DMS79 (cell line): ENCODE measurements around the gene POR.

ENCODE experiments used
- DNase-seq: peaks from one replicate; lab custom pipeline; 2025; lab: John Stamatoyannopoulos, UW

The POR gene

DNA sequence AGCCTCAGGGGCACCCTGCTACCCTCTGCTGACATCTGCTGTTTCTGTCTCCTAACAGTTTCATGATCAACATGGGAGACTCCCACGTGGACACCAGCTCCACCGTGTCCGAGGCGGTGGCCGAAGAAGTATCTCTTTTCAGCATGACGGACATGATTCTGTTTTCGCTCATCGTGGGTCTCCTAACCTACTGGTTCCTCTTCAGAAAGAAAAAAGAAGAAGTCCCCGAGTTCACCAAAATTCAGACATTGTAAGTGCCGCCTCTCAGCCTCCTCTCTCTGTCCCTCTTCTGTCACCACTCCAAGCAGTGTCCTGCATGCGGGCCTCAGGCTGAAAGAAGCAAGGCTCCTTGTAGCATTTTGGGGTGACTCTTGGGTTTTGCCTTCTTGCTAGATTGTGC is 39.0 kb downstream of the POR start:
- no peak for DNase-seq

DNA sequence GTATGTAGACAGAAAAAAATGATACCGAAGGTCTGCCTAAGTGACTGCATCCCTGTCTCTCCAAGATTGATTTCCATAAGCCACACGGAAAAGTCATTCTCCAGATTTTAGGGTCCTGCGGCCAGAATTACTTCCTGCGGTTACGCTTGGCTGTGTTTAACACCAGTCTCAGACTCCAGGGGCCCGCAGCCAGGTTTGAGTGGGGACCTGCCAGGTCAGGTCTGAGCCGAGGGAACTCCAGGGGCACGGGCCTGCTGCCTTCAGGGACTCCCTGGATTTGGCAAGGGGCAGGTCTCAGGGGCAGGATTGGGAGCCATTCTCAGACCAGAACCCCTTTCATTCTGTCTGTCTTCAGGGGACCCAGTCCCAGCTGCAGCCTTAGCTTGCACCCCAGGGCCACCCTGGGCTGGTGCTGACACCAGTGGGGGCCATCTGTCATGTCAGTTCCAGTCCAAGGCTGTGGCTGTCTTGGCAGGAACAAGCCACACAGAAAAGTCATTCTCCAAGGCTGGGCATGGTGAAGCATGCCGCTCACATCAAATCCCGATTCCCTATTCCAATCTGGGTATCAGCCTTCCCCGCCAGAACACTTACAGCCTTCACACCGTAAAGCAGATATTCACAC is 40.5 kb downstream of the POR start:
- DNase-seq: no peak

DNA sequence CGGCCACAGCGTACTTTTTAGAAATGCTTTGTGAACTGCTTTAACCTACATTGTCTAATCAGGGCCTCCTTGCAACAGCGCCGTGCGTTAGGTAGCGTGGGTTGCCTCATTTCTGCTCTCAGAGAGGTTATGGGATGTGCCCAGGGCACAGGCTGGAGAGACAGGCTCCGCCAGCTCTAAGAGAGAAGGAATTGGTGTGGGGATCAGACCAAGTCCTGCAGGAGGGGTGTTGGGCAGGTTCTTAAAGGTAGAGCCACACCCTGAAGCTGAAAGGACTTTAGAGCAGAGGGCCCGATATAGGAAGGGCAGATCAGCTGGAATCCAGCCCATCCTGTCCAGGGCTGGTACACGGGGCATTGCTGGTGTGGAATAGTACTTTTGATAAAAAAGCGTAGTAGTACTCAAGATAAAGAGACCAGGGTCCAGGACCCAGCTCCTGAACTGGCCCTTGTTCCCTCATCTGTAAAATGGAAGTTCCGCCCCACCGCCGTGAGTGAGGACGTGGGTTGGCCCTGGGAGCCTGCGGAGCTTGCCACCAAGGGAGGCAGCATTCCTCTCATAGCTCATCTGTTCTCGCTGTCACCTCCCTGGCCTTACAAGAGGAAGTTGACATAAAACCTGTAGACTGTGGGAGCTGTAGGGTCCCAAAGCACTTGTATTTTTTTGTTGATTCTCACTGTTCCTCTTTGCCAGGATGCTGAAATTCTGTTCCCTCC is 42.2 kb downstream of the POR start:
- DNase-seq: no peak

DNA sequence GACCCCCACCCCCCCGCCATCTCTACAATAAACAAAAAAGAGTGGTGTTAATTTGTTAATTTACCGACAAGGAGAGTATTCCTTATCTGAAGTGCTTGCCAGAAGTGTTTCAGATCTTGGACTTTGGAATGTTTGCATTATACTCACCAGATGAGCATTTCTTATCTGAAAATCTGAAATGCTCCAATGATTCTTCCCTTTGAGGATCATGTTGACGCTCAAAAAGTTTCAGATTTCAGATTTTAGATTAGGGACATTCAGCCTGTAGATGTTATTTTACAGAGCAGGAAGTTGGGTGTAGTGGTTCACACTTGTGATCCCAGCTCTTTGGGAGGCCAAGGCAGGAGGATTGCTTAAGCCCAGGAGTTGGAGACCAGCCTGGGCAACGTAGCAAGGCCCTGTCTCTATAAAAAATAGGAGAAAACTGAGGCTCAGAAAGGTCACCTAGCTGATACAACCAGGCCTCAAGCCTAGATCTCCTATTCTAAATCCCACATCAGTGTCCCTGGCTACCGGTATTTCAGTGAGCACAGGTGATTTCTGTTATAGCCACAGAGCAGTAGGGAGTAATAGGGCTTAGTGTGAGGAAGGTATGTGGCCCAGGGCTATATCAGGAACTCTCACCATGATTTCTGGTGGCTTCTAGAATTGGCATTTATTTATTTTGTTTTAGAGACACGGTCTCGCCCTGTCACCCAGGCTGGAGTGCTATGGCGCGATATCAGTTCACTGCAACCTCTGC is 44.0 kb downstream of the POR start:
- DNase-seq: no peak

DNA sequence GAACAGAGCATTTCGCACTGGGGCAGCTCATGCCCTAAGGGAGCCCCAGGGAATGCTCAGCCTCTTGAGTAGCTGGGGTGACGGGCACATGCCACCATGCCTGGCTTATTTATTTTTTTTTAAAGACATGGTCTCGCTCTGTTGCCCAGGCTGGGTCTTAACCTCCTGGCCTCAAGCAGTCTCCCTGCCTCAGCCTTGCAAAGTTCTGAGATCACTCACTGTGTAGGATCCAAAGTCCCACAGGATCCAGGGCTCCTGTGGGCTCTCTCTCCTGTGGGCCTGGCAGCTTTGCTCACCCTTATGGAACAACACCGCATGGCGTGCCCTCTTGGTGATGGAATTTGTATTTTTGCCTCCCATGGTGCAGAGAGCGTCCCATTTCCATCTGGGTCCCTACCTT is 45.4 kb downstream of the POR start:
- DNase-seq: no peak

DNA sequence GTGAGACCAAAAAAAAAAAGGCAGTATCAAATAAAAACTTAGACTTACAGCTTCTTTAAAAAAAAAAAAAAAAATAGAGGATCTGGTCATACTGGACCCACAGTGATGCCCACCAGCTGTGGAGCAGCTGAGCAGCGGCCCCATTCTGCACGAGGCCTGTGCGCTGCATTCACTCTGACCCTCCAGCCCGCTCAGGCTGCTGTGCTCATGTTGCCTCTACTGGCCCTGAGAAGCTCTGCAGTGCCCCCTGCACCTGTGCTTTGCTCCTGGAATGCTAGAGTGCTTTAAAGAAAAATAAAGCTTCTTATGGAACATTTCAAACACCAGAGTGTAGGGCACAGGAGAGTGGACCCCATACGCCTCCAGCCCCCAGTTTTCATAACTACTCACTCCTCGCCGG is 46.3 kb downstream of the POR start:
- no peak for DNase-seq

DNA sequence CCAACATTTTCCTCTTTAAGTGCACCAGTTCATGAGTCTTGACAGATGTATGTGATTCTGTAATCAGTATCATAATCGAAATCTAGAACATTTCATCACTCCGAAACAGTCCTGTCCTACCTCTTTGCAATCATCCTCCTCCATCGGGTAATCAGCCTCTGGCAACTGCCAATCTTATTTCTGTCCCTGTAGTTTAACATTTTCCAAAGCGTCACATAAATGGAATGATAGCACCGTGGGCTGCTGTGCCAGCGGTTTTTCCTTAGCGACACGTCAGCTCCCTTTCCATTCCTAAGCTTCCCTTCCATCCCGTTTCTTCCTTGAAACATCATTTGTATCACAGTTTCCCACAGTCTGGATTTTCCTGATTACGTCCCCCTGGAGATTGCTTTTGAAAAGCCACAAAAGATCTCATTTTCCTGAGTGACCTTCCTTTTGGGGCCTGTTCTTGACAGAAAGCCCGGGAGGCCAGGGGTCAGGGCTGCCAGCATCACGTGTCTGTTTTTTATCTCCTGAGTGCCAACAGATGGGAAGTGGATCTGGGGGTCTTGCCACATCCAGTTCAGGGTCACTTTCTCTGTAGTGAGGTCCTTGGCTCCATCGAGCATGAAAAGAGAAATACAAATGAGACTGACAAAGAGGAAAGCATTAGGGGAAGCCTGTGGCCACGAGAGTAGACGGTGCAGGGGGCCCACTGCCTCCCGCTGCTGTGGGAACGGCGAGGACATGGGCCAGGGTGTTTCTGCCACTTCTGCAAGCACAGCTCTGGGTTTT is 47.8 kb downstream of the POR start:
- no peak for DNase-seq

DNA sequence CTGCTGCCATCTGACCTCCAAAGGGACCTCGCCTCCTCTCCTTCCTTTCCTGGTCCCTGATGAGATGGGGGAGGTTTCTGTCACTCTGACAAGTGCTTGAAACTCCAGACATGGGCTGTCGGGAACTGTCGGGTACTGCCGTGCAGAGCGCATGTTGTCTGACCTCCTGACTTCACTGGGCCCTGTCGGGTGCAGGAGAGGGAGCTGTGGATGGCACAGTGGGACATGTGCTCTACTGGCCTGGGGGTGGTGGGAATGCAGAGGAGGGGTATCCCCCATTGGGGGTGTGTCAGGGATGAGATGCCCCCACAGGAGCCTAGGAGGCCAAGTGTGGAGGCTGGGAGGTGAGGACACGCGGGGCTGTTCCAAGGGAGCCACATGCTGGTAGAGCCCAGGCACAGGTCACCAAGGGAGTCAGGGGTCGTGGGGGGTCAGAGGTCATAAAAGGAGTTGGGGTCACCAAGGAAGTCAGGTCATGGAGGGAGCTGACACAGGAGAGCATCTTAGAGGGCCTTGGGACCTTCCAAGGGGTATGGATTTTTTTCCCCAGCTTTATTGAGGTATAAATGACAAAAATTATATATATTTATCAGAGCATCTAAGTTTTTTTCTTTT is 48.5 kb downstream of the POR start:
- DNase-seq: no peak

DNA sequence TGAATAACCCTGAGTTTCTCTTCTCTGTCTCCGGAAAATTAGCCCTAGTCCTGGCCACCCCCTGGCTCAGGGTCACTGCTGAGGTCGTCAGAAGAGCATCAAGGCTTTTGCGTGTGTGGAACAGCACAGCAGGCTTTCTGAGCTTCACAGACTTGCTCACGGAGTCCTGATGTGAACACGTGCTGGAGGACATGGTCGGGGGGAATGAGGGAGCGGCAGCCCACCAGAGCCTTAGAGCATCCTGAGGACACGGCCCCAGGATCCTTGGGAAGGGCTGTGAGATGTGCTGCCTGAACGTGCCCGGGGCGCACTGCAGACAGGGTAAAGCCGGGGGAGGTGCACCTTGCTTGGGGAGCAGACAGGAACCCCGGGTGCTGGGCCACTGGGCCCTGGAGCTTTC is 50.7 kb downstream of the POR start:
- no peak for DNase-seq

DNA sequence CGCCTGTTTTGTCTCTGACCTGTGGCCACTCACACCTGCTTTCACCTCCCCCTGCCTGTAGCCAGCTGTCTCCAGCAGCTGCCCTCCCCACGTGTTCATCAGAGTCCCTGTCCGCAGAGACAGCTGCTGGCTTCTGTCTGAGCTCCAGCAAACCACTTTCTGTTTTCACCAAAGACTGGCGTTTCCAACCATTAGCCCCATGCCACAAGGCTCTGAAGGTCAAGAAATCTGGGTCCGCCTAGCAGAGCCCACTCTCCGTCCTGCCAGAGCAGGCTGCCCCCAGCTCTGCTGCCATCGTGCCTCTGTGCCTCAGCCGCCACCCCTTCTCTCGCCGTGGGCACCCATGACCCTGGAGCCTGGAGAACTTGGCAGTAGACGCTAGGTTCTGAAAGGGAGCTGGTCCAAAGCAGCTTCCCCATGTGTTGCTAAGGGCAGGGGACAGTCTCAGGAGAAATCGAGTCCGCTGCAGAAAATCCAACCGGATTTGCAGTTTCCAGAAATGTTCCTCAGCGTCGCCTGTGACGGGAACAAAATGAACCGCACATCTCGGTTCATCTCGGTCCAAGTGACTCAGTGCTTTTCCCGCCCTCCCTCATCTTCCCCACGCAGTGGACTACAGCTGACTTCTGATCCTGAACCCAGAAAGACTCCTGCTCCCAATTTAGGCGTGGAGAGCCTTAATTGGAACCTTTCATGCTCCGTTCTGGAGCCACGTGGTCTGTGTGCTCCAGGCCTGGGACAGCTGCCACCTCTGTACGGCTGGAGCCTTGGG is 51.4 kb downstream of the POR start:
- no peak for DNase-seq

DNA sequence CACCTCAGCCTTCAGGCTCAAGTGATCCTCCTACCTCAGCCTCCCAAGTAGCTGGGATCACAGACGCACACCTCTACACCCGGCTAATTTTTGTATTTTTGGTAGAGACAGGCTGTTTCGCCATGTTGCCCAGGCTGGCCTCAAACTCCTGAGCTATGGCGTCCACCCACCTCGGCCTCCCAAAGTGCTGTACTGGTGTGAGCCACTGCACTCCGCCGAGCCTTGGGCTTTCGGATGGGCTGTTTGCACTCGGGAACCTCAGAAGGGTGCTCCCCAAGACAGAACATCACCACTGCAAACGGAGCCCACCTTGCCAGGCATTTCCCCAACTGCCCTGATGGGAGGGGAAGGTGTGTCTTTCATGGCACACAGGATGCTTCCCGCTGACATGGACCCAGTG is 52.1 kb downstream of the POR start:
- DNase-seq: no peak

DNA sequence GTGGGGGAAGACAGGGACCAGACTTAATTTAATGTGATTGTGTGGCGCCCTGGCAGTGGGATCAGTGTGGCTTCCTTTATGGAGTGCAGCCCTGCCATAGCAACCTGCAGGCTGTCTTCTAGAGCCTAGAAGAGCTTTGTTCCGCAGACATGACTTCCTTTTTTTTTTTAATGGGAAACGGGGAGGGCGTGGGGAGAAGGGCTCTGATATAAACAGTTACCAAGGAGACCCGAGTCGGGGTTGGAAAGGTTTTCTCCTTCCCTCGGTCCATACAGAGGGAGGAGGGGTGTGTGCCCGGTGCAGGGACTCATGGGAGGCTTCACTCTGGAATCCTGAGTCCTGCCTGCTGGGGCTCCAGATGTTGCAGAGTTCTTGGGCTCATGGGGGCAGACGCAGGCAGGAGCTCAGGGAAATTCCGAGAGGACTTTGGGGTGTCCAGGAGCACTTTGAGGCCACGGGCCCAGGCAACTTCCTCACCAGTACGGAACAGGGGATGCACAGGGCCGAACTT is 52.6 kb downstream of the POR start:
- no peak for DNase-seq

DNA sequence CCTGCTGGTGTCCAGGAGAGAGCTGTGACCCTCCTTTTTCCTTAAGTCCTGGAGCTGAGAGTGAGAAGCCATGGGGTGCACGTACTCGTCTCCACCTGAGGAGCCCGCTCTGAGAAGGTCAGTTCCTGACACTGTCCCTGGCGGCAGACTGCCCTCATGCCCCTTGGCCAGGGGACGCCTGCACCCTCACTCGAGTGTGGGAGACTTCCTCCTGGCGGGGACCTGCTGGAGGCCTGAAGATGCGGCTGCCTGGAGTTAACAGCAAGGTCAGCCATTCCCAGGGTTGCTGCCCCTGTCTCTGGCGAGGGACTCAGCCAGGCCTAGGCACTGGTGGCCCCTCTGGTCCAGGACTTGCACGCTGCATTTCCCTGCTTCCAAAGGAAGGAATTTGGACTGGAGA is 53.1 kb downstream of the POR start:
- DNase-seq: no peak

DNA sequence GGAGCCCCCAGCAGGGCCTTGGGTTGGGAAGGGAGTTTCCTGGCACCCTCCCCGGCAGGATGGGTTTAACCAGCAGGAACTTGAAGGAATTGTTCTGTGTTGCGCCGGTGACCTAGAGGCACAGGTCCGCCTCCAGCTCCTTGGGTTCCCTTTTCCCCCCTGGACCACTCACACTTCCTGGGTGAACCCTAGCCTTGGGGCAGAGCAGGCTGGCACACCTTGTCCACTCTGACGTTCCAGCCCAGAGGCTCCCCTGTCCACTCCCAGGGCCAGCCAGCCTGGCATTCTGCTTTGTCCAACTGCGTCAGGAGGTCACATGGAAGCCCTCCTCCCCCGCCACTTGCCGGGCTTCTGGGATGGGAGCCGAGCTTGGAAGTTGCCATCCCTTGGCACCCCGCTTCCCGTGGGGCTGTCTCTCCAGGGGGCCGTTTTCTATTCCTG is 53.6 kb downstream of the POR start:
- no peak for DNase-seq

DNA sequence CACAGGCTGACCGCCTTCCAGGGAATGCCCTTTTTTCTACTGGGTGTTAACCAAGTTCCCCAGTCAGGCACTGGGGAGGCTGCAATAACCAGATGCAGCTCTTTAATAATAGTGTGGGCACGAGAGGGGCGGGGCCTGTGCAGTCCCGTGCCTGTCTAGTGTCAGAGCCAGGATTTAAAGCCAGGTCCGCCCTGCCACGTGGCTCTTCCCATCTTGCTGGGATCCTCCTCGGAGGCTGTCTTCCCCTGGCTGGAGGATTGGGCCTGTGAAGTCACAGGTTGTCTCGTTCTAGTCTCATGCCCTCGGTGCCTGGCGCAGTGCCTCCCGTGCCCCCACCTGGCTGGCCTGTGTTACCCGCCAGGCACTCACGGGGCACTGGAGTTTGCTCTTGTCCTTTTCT is 54.2 kb downstream of the POR start:
- DNase-seq: no peak

DNA sequence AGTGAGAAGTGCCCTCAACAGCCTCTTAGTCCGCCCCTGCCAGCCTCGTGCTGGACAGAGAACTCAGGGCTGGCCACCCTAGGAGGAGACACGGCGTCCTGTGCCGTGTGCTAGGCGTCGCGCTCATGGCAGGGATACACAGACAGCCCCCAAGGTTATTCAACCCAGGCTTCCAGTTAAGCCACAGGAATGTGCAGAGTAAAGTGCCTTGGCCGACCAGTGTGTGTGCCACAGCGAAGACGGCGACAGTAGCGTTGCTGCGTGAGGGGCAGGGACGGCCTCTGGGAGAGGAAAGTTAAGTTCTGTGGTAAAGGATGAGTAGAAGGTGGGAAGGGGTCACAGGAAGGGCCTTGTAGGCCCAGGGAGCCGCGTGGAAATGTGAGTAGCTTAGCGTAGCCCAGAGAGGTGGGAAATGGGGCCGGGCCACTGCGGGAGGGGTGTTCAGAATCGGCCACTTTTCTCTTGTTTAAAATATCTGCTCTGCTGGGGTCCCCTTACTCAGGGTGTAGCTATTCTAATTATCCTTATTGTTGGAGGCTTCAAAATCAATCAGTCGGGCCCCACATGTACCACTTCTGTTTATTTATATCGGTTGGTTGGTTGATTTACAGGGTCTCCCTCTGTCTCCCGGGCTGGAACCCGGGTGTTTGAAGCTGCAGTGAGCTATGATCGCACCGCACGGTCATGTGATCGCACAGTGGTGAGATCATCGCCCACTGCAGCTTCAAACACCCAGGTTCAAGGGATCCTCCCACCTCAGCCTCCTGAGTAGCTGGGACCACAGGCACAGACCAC is 54.9 kb downstream of the POR start:
- no peak for DNase-seq

DNA sequence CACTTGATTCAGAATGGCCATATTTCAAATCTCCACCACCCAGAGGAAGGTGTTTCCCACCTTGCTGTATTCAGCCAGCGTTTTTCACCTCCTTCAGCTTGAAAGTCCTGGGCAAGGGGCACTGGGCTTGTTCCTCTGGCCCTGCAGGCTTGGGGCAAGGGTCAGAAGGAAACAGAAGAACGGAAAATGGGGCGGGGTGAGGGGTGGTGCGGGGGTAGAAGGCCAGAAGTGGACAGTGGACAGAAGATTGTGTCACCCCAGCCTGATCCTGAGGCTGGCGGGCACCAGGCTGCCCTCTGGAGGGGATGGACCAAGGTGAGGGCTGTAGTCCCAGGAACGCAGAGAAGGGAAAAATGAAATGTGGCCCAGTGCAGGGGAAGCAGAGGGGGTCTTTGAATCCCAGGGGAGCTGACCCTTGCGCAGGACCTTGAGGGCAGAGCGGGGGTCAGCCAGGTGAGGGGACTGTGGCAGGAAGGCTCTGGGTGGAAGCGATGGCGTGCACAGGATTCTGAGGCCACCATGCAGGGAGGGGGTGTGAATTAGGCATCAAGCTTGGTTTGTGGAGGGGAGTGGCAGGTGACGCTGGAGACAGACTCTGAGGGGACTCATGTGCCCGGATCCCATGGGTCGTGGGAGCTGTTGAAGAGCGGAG is 56.5 kb downstream of the POR start:
- DNase-seq: no peak

DNA sequence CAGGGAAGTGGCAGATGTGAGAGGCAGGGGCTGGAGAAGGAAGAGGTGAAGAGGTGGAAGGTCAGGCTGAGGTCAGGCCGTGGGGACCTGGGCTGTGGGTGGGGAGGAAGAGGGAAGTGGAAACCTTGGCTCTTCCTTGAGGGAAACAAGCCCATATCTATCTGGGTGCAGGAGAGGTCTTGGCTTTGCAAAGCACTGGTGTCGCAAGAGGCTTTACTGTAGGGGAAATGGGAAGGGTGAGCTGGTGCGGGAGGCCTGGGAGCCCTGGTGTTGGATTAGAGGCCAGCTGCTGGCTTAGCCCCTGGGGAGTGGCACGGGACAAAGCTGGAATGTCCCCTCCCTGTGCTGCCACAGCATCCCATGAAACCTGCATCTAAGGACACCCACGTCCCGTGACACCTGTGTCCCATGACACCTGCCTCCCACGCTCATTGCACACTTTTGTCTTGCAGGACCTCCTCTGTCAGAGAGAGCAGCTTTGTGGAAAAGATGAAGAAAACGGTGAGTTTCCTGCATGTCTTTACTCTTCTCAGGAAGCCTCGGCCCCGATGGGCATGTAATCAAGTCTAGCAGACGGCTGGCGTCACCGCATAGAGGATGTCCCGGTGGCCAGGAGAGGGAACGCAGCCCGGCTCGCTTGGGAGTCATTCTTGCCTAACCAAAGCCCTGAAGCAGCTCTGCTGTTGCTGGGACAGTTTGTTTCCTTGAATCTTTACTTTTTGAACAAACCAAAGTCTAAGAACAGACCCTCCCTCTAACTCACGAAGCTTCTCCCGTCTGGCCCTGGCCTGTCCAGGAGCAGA is 57.2 kb downstream of the POR start:
- DNase-seq: no peak

DNA sequence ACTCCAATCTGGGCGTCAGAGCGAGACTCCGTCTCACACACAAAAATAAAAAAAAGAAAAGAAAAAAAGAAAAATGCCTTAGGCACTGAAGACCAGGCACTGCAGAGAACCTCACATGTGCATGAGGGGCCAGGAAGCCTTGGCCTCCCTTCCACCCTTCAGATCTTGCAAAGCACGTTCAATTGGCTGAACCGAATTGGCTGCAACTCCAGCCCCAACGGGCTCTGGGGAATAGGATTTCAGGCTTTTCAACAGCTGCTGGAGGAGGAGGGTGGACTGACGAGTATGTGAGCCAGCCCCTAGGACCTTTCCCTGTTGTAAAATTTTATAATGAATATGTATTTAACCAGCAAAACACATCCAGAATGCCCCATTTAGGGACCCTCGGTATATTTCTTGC is 62.8 kb downstream of the POR start:
- peak; percentile 35 for DNase-seq
